GM19455 (cell line): Measurements from ENCODE around the gene KCNH3.
"Not testable (repeated sequence)": the region's sequence is repeated elsewhere in the genome, so short reads cannot be mapped to it uniquely, and the experiment has no call there.

Experiments used
- ATAC-seq: cut with Tn5 transposase; IDR thresholded peaks from one replicate; pipeline ENCODE4 v1.9.1; 2021; ENCODE audit not compliant: unreplicated experiment

Gene KCNH3

GRCh38 chr12:49524660-49525324, 14.0 kb upstream of the KCNH3 start:
- ATAC-seq: no peak

GRCh38 chr12:49525942-49526341, 12.9 kb upstream of the KCNH3 start:
- no peak for ATAC-seq

DNA sequence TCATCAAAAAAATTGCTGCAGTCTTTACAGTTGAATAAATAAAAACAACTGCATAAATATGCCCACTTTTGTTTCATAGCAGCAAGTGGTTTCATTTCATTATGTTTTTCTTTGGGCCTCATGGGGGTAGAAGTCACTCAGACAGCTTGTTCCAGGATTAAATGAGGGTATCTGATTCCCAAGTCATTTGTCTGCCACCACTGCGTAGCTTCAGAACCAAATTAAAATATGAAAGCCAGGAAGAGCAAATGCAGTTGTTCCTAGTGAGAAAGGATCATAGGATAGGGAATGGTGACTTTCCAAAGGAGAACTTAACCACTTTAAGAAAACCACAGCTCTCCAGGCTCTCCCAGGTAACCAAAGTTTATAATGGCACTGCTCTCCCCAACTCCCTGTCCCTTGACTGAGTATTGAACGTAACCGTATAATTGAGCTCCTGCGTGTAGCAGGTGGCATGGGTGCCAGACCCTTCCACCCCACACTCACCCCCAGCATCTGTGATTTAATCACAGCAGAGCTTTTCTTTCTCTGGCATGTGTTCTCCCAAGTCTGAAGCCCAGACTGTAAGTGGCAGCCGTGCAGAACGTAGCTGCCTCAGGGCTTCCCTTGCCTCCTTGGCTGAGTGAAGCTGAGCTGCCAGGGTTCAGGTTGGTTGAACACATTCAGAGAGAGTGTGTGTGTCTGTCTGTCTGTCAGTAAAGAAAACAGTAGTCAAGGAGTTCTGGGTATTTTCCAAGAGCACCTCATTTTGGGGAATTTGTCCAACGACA, 11.3 kb upstream of the KCNH3 start:
- ATAC-seq: no peak

- ATAC-seq: no peak
Measured at GRCh38 chr12:49529414-49529813, 9.4 kb upstream of the KCNH3 start.

DNA sequence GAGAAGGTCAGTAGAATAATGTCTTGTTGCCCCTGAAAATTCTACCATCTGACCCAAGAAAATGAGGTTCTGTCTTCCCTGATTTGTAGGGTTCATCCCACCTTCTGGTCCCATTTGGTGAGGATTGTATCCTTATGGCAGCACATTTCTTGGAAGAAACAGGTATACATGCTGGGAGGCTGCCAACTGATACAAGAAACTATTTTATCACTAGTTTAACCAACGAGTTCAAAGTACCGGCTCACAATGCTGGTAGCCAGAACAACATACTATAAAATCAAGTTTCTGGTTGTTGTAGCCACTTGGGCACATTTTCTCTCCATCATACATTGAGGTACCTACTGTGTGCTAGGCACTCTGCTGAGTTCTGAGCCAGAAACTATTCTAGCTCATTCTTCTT, 7.1 kb upstream of the KCNH3 start:
- no peak for ATAC-seq

- no peak for ATAC-seq
Measured at GRCh38 chr12:49533331-49533730, 5.5 kb upstream of the KCNH3 start.

GRCh38 chr12:49534122-49534521, 4.7 kb upstream of the KCNH3 start:
- not testable (repeated sequence) for ATAC-seq

GRCh38 chr12:49534731-49535278, 4.0 kb upstream of the KCNH3 start:
- no peak for ATAC-seq

DNA sequence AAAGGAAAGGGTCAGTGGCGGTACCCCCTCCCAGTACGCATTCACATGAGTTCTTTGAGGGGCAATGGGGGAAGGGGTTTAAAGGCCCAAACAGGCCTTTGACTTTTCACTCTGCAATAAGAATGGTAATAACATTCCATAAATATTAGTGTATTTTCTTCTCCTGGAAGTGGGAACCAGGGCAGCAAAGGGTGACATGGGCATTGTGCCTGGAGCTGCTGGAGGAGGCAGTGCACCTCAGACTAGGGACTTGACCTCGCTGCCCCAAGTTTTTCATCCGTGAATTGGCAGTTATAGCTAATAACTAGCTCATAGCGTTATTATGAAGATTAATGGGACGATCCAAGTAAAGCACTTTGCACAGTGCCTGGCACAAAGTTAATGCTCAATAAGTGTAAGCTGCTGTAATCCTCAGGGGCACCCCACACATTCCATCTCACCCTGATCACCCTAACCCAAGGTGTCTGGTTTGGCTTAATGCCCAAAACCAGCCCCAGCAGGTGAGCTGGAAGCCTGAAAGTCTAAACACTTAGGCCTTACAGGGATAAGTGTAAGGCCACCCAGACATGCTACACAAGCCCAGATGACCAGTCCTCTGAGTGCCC, 2.8 kb upstream of the KCNH3 start:
- no peak for ATAC-seq

DNA sequence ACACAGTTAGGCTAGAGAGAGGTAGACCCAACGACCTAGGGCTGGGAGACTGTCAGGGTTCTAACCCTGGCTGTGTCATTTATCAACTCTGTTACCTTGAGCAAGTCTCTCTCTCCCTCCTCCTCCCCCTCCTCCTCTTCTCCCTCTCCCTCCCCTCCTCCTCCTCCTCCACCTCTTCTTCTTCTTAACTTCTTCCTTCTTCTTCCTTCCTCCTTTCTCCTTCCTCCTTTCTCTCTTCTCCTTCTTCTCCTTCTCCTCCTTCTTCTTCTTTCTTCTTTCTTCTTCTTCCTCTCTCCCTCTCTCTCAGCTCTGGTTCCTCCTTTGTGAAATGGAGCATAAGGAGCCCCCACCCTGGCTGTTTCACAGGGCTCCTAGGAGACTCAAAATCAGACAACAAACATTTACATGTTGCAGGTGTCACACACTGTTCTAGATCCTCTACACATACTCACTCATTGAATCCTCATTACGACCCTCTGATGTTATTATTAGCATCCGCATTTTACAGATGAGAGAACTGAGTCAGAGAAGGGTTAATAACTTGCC, 2.2 kb upstream of the KCNH3 start:
- no peak for ATAC-seq

DNA sequence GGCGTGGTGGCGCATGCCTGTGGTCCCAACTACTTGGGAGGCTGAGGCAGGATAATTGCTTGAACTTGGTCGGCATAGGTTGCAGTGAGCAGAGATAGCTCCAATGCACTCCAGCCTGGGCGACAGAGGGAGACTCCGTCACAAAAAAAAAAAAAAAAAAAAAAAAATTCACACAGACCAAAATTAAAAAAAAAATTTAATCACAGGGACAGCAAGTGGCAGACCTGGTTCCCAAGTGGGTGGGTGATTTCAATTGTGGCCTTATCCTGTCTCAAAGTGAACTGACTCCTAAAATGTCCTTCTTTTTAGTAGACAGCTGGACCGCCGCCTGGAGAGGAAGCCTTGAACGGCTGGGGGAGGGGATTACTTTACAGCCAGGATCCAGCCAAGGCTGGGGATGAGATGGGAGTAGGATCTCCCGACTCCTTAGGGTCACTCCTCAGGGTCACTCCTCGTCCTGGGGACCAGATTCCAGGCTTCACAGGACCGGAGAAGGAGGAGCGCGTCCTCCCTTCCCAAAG, 1.5 kb upstream of the KCNH3 start:
- ATAC-seq: no peak

DNA sequence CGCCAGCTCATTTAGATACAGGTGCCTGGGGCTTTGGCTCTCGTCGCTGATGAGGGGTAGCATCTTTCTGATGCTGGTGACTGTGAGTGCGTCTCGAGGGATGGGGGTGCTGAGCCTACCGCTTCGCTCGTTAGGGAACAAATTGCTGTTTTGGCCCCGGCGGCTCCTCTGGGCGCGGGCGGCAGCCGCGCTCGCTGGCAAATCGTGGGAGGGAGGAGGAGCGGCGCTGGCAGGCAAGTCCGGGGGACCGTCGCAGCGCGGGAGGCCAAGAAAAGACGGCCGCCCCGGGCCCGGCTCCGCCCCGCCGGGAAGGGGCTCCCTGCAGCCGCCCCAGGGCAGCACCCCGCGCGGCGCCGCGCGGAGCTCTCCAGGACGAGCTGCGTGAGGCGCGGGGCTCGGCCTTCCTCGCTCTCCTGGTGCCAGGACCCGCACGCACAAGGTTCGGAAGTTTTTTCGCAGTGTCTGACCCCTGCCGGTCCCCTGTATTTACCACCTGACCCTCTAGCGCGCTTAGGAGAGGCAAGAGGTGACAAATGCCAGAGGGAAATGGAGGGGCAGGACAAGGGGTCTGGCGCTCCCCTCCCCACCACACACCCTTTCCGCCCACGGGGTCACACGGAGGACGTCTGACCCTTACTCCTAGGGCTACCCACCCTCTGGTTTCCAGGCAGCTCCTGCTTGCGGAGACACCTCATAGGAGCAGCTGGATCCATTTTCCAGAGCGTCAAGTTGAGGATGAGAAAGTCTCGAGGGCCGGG, 899 bp upstream of the KCNH3 start:
- ATAC-seq: no peak

GRCh38 chr12:49539406-49540228, 787 bp downstream of the KCNH3 start:
- no peak for ATAC-seq

DNA sequence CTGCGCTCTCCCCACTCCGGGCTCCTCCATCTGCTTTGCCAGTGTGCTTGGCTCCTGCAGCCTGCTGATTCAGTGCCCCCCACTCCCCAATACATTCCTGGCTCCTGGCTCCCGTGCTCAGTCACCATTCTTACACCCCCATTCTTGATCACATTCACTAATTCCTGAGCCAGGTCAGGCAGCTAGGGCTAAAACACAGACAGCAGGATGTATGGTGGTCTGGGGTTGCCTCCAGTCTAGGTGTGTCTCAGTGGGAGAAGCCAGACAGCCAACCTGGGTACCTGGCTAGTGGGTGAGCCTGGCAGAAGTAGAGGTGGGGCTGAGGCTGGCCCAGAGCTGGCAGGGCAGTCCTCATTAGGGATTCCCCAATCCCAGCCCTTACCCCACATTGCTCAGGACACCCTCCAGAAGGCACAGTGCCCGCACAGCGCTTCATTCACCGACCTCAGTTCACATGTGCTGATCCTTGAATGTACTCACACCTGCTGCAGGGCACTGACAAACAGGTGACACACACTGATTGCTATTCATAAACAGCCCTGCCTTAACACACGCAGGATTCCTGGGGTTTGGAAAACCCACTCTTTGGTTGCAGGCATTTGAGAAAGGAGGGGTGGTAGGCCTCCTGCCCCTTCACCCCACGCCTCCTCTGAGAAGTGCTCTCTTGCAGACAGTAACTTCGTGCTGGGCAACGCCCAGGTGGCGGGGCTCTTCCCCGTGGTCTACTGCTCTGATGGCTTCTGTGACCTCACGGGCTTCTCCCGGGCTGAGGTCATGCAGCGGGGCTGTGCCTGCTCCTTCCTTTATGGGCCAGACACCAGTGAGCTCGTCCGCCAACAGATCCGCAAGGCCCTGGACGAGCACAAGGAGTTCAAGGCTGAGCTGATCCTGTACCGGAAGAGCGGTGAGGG, 1.7 kb downstream of the KCNH3 start:
- no peak for ATAC-seq

DNA sequence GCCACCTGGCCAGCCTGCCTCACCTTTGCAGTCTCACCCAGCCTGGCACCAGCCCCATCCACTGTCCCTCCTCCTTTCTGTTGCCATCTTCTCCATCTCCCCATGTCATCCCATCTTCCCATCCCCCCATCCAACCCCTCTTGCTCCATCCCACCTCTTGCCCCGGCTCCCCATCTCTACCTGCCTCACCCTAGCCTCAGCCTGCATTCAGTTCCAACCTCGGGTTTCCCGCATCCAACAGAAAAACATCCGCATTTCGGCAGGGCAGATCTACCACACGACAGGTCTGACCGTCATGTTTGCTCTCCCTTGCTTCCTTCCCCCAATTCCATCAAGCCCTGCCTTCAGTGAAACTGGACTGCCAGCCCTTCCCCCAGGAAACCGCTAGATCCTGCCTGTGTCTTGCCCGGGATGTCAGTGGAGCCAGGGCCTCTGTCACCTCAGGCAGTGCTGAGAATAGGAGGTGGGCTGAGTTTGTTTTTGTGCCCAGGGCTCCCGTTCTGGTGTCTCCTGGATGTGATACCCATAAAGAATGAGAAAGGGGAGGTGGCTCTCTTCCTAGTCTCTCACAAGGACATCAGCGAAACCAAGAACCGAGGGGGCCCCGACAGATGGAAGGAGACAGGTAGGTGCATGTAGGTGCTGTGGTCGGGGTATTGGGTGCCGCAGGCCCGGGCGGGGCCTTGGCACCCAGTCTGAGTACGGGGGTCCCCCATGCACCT, 2.5 kb downstream of the KCNH3 start:
- ATAC-seq: no peak

- ATAC-seq: no peak
Measured at GRCh38 chr12:49541911-49542505, 3.2 kb downstream of the KCNH3 start.

DNA sequence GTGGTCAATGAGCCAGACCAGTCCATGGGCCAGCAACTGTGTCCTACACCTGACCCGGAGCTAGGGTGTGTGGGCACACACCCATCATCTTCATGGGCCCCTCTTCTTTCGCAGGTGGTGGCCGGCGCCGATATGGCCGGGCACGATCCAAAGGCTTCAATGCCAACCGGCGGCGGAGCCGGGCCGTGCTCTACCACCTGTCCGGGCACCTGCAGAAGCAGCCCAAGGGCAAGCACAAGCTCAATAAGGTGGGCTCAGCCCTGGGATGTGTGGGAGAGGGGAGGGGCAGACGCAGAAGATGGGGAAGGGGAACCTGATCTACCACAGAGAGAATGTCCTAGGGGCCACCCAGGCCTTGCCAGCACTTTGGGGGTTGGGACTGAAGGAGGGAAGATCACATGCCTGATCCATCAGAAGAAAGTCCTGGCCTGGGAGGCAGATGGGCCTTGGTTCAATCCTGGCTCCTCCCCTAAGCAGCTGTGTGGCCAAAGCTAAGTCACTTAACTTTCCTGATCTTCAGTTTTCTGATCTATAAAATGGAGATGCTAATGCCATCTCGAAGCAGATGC, 3.8 kb downstream of the KCNH3 start:
- no peak for ATAC-seq
